K562 (cell line): ENCODE data around the gene SFTPA2. TPM values are rescaled to one million over a fixed set of nuclear protein-coding genes. Genes with fewer than 3 reads are reported as not detected.

Experiments used
- ATAC-seq: fragments of 200-7000 bp; cut with Tn5 transposase; 3 replicates; pipeline ENCODE4 v1.9.1; 2020; ENCODE audit warnings: moderate library complexity
- BruUV-seq: library from RNA; stranded (reverse); fragments of 400-500 nt; replicated peaks from 2 replicates; lab custom pipeline; 2021; lab: Mats Ljungman, UMichigan
- CTCF ChIA-PET: fragments of 300-600 bp; formaldehyde crosslinking; extraction: SDS; loops from one replicate; lab custom pipeline; 2021; ENCODE audit warnings: low intra/inter-chr PET ratio; lab: Yijun Ruan, JAX
- POLR2A ChIA-PET: fragments of 300-600, 350-650 bp; sonication (Branson Sonifier 250); formaldehyde crosslinking; extraction: SDS; loops from one replicate; lab custom pipeline; 2021; ENCODE audit warnings: antibody characterized with exemption, inconsistent platforms; lab: Yijun Ruan, JAX
- DNase-seq, 4 experiments: peaks; one replicate each; pipeline versions ENCODE4 v3.0.0 to v3.0.0-alpha.2; 2011 to 2018; ENCODE audit warnings: low spot score in 3 of 4, mixed read lengths in 3 of 4; ENCODE audit errors: extremely low read depth in 1 of 4
- FAIRE-seq: peaks from 2 replicates; lab custom pipeline; 2011; peaks lifted over from hg19 to GRCh38; lab: Jason Lieb, UNC
- H2AFZ ChIP-seq: 2 replicates; pipeline ENCODE4 v1.6.0; 2011; ENCODE audit warnings: low read depth, low read length, control low read depth, inconsistent platforms
- H3K27ac ChIP-seq: fragments of 200-600 bp; 3 replicates; pipeline ENCODE4 v1.8.0; 2011; ENCODE audit warnings: low read depth, mild to moderate bottlenecking, control low read depth, inconsistent platforms, low read length, moderate library complexity, mixed read lengths; ENCODE audit errors: extremely low read depth
- H3K27me3 ChIP-seq, 2 experiments: fragments of 300-600 bp in 1 of 2; 2 replicates in 1 of 2; 3 replicates in 1 of 2; pipeline versions ENCODE4 v1.6.0 to v1.8.0; 2011; ENCODE audit warnings: inconsistent platforms in 2 of 2, low read length in 2 of 2, mild to moderate bottlenecking in 1 of 2, mixed read lengths in 1 of 2, moderate library complexity in 1 of 2; ENCODE audit not compliant: control insufficient read depth in 2 of 2, insufficient read depth in 2 of 2
- H3K36me3 ChIP-seq: fragments of 300-600 bp; 3 replicates; pipeline ENCODE4 v1.8.0; 2011; ENCODE audit warnings: mild to moderate bottlenecking, low read length, inconsistent platforms; ENCODE audit not compliant: control insufficient read depth, insufficient read depth
- H3K4me1 ChIP-seq, 2 experiments: fragments of 200-600 bp in 1 of 2; replicated peaks in 1 of 2; 2 replicates in 1 of 2; 3 replicates in 1 of 2; pipeline versions ENCODE4 v1.5.1 to v1.8.0; 2011; ENCODE audit warnings: inconsistent platforms in 2 of 2, low read length in 2 of 2, mild to moderate bottlenecking in 1 of 2, mixed read lengths in 1 of 2, moderate library complexity in 1 of 2; ENCODE audit not compliant: control insufficient read depth in 2 of 2, insufficient read depth in 2 of 2
- H3K4me2 ChIP-seq: 2 replicates; pipeline ENCODE4 v1.6.1; 2011; ENCODE audit warnings: low read length, control low read depth, inconsistent platforms, mixed read lengths; ENCODE audit not compliant: insufficient read depth
- H3K4me3 ChIP-seq: fragments of 200-600 bp; sonication (generic), shearing (Covaris generic); 2 replicates; pipeline ENCODE4 v1.5.1; 2016; ENCODE audit warnings: control low read depth, inconsistent platforms
- H3K79me2 ChIP-seq: fragments of 200-600 bp; 3 replicates; pipeline ENCODE4 v1.8.0; 2011; ENCODE audit warnings: low read length, inconsistent platforms; ENCODE audit not compliant: control insufficient read depth, insufficient read depth
- H3K9ac ChIP-seq, 2 experiments: 2 replicates each; pipeline versions ENCODE4 v1.6.0 to v1.6.1; 2011; ENCODE audit warnings: low read depth in 2 of 2, low read length in 2 of 2, control low read depth in 1 of 2, inconsistent platforms in 1 of 2, mild to moderate bottlenecking in 1 of 2, mixed read lengths in 1 of 2; ENCODE audit not compliant: insufficient read depth in 1 of 2
- H3K9me1 ChIP-seq: one replicate; pipeline ENCODE4 v1.6.0; 2011; ENCODE audit warnings: inconsistent platforms, mild to moderate bottlenecking, low read length, moderate library complexity; ENCODE audit not compliant: control insufficient read depth, insufficient read depth
- H3K9me3 ChIP-seq: replicated peaks from 2 replicates; pipeline ENCODE4 v1.5.1; 2011; ENCODE audit warnings: low read depth, low read length, inconsistent platforms; ENCODE audit not compliant: control insufficient read depth, insufficient read depth
- H4K20me1 ChIP-seq: replicated peaks from 2 replicates; pipeline ENCODE4 v1.6.1; 2011; ENCODE audit warnings: low read length, inconsistent platforms, mixed read lengths; ENCODE audit not compliant: control insufficient read depth, insufficient read depth
- ASH1L ChIP-seq: fragments of 450-650 bp; IDR thresholded peaks from 2 replicates; pipeline ENCODE4 v1.6.1; 2018; ENCODE audit warnings: borderline replicate concordance, mild to moderate bottlenecking, low read depth; ENCODE audit not compliant: partially characterized antibody
- CBX1 ChIP-seq: sonication (generic); IDR thresholded peaks from 2 replicates; pipeline ENCODE4 v1.6.1; 2016; ENCODE audit warnings: antibody characterized with exemption, low read depth, mild to moderate bottlenecking
- ELF4 ChIP-seq: fragments of 450-650 bp; formaldehyde crosslinking; IDR thresholded peaks from 2 replicates; pipeline ENCODE4 v1.4.0; 2022; ENCODE audit warnings: missing genetic modification characterization
- HLTF ChIP-seq: fragments of 450-650 bp; IDR thresholded peaks from 2 replicates; pipeline ENCODE4 v1.6.1; 2016
- LARP7 ChIP-seq: fragments of 450-650 bp; IDR thresholded peaks from 2 replicates; pipeline ENCODE4 v1.6.1; 2016
- MTA2 ChIP-seq: fragments of 450-650 bp; IDR thresholded peaks from 2 replicates; pipeline ENCODE4 v1.6.1; 2016; ENCODE audit warnings: low read depth
- NR2C1 ChIP-seq, 2 experiments: fragments of 450-650 bp; IDR thresholded peaks; 2 replicates each; pipeline ENCODE4 v1.6.1; 2017; ENCODE audit warnings: mild to moderate bottlenecking in 2 of 2, antibody characterized with exemption in 1 of 2, inconsistent platforms in 1 of 2, missing compliant biosample characterization in 1 of 2, missing genetic modification characterization in 1 of 2
- POLR3G ChIP-seq: IDR thresholded peaks from 2 replicates; pipeline ENCODE4 v1.6.1; 2011; ENCODE audit not compliant: insufficient read length, insufficient replicate concordance; ENCODE audit errors: extremely low read depth
- SAFB ChIP-seq: fragments of 200-400 bp; formaldehyde crosslinking; IDR thresholded peaks from 2 replicates; pipeline ENCODE4 v1.6.1; 2017; ENCODE audit warnings: low read depth, low read length, borderline replicate concordance
- STAG1 ChIP-seq: sonication (generic); formaldehyde crosslinking; IDR thresholded peaks from 2 replicates; pipeline ENCODE4 v1.5.0; 2020; ENCODE audit warnings: missing genetic modification reagents, borderline replicate concordance
- TCF3 ChIP-seq: sonication (generic); formaldehyde crosslinking; IDR thresholded peaks from 2 replicates; pipeline ENCODE4 v1.4.0; 2020; ENCODE audit warnings: mild to moderate bottlenecking, missing genetic modification reagents
- TRIM28 ChIP-seq: fragments of 450-650 bp; IDR thresholded peaks from 2 replicates; pipeline ENCODE4 v1.6.1; 2017
- WHSC1 ChIP-seq: IDR thresholded peaks from one replicate; pipeline ENCODE4 v1.6.1; 2012; ENCODE audit warnings: low read length, control low read depth, inconsistent platforms
- ZKSCAN8 ChIP-seq: fragments of 200-800 bp; sonication (Bioruptor generic); IDR thresholded peaks from 2 replicates; pipeline ENCODE4 v1.6.1; 2016; ENCODE audit warnings: missing genetic modification characterization, missing compliant biosample characterization
- WGBS: fragments of 100-300 bp; shearing (Covaris generic); methylation state at CpG from one replicate; pipeline ENCODE4 v1.1.6; 2016; ENCODE audit warnings: low coverage, mixed read lengths; ENCODE audit not compliant: insufficient coverage; ENCODE audit errors: missing lambda C conversion rate; 5-methylcytosine and 5-hydroxymethylcytosine counted together
- in situ Hi-C: fragments of 300-500 bp; cut with MboI; formaldehyde crosslinking; loops from 4 replicates; pipeline ENCODE4 v1.15.0; 2018; ENCODE audit warnings: inconsistent platforms, mixed read lengths
- intact Hi-C: fragments of 100-400 bp; cut with micrococcal nuclease; formaldehyde crosslinking; loops from 2 replicates; pipeline ENCODE4 v1.14.2; 2022
- polyA plus RNA-seq, 8 experiments: library from polyadenylated mRNA; depleted of rRNA in 4 of 8; stranded (reverse) in 5 of 8; unstranded in 3 of 8; fragments of >200 nt; fragmentation: Nextera tagmentation in 2 of 8; fragmentation: Illumina TruSeq in 1 of 8; extraction: Ambion mirVana in 2 of 8; extraction: Trizol in 1 of 8; gene quantifications; 2 replicates each; pipeline versions ENCODE4 v1.2.1 to v1.2.3, GENCODE V29; 2011 to 2014; ENCODE audit warnings: inconsistent platforms in 1 of 8, missing spikeins in 1 of 8
- total RNA-seq, 7 experiments: library from RNA; depleted of rRNA in 6 of 7; stranded (reverse); fragments of >200 nt in 6 of 7; fragmentation: Illumina TruSeq in 2 of 7; extraction: Trizol in 2 of 7; gene quantifications; 2 replicates each; pipeline versions ENCODE4 v1.2.1 to v1.2.3, GENCODE V29; 2011 to 2021; ENCODE audit warnings: low replicate concordance in 1 of 7
- TF ChIP-seq, protein P1 (sequence below): fragments of 450-650 bp; IDR thresholded peaks from 2 replicates; pipeline ENCODE4 v1.6.1; 2016; ENCODE audit warnings: mild to moderate bottlenecking
- TF ChIP-seq, protein P2 (sequence below): IDR thresholded peaks from 2 replicates; pipeline ENCODE4 v1.6.1; 2016; ENCODE audit warnings: missing genetic modification characterization, missing compliant biosample characterization
- TF ChIP-seq, protein P3 (sequence below): fragments of 250-450 bp; sonication (Bioruptor Pico); IDR thresholded peaks from 2 replicates; pipeline ENCODE4 v1.9.0; 2021; ENCODE audit warnings: mild to moderate bottlenecking, inconsistent platforms

SFTPA2 gene
- total and polyA plus RNA-seq, 9 of the 15 experiments (the other 6 are each of a cell fraction or from before 2014, with no cell fraction given): 4.1 TPM; not detected in 8

DNA sequence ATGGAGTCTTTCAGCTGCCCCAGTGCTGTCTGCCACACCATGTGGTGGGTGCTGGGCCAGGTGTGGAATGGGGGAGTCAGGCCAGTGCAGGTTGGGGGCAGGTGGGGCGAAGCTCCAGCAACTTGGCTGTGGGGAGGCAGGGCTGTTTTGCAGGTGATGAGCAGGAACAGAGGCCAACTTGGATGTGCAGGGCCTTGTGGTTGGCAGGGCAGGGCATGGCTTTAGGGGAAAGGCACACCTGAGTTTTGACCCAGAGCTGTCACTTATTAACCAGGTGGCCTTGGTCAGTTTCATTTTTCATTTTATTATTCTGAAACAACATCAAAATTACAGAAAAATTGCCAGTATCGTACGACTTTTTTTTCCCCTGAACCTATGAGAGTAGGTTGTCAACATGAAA, 1.1 kb upstream of the SFTPA2 start:
- H3K4me2 ChIP-seq: no peak overlapping the region
- in situ Hi-C loops: loop anchor here (10.0 kb wide), 1 partner anchor 374 kb away; no protein-coding TSS in a partner anchor
- no peak overlapping the region for H3K27ac ChIP-seq
- peaks cover 0 to 5% of the 10 kb centered on the region in 2 experiments; a peak in 1 of 5 replicates for H3K4me1 ChIP-seq
- 1% methylated on average over 3 of the region's 3 CpGs for WGBS
- CTCF ChIA-PET: interaction anchor here (1.3 to 1.7 kb wide), 2 partner anchors 9 to 368 kb away, joined by 4 to 12 read pairs; no protein-coding TSS in a partner anchor
- ATAC-seq (no peak), FAIRE-seq (no peak), DNase-seq (no peak)
- POLR2A ChIA-PET: no interaction called here
- H3K9me1 ChIP-seq: no peaks in the 10 kb centered on the region
- H3K79me2 ChIP-seq: no peaks in the 10 kb centered on the region
- H2AFZ ChIP-seq: no peak overlapping the region
- H3K9me3 ChIP-seq: no peaks in the 10 kb centered on the region
- H3K27me3 ChIP-seq: peaks cover 4 to 33% of the 10 kb centered on the region in 2 experiments; a peak in 2 of 5 replicates
- no TSS peak for BruUV-seq
- intact Hi-C loops: loop anchor here (5.0 kb wide), 1 partner anchor 486 kb away; no protein-coding TSS in a partner anchor
- H3K4me3 ChIP-seq: no peak overlapping the region
- H3K36me3 ChIP-seq: no peaks in the 10 kb centered on the region
- peaks cover 4% of the 10 kb centered on the region; the same call in 1 of the 2 replicates for H4K20me1 ChIP-seq
- H3K9ac ChIP-seq: no peak overlapping the region
- TF ChIP-seq, protein P1, sequence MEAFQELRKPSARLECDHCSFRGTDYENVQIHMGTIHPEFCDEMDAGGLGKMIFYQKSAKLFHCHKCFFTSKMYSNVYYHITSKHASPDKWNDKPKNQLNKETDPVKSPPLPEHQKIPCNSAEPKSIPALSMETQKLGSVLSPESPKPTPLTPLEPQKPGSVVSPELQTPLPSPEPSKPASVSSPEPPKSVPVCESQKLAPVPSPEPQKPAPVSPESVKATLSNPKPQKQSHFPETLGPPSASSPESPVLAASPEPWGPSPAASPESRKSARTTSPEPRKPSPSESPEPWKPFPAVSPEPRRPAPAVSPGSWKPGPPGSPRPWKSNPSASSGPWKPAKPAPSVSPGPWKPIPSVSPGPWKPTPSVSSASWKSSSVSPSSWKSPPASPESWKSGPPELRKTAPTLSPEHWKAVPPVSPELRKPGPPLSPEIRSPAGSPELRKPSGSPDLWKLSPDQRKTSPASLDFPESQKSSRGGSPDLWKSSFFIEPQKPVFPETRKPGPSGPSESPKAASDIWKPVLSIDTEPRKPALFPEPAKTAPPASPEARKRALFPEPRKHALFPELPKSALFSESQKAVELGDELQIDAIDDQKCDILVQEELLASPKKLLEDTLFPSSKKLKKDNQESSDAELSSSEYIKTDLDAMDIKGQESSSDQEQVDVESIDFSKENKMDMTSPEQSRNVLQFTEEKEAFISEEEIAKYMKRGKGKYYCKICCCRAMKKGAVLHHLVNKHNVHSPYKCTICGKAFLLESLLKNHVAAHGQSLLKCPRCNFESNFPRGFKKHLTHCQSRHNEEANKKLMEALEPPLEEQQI: no peak
- TF ChIP-seq TCF3 (CRISPR knock-in tag) (no peak), ASH1L (no peak), LARP7 (no peak), SAFB (no peak), ZKSCAN8 (no peak), POLR3G (no peak), NR2C1 (IDR thresholded peaks at IDR 0.05) (no peak), NR2C1 (tag; IDR thresholded peaks at IDR 0.05) (no peak), ELF4 (CRISPR knock-in tag) (no peak), STAG1 (CRISPR knock-in tag) (no peak), CBX1 (no peak), TRIM28 (no peak), MTA2 (no peak), WHSC1 (no peak), HLTF (no peak)
- TF ChIP-seq, protein P2, sequence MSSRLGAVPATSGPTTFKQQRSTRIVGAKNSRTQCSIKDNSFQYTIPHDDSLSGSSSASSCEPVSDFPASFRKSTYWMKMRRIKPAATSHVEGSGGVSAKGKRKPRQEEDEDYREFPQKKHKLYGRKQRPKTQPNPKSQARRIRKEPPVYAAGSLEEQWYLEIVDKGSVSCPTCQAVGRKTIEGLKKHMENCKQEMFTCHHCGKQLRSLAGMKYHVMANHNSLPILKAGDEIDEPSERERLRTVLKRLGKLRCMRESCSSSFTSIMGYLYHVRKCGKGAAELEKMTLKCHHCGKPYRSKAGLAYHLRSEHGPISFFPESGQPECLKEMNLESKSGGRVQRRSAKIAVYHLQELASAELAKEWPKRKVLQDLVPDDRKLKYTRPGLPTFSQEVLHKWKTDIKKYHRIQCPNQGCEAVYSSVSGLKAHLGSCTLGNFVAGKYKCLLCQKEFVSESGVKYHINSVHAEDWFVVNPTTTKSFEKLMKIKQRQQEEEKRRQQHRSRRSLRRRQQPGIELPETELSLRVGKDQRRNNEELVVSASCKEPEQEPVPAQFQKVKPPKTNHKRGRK: no peak
- TF ChIP-seq, protein P3, sequence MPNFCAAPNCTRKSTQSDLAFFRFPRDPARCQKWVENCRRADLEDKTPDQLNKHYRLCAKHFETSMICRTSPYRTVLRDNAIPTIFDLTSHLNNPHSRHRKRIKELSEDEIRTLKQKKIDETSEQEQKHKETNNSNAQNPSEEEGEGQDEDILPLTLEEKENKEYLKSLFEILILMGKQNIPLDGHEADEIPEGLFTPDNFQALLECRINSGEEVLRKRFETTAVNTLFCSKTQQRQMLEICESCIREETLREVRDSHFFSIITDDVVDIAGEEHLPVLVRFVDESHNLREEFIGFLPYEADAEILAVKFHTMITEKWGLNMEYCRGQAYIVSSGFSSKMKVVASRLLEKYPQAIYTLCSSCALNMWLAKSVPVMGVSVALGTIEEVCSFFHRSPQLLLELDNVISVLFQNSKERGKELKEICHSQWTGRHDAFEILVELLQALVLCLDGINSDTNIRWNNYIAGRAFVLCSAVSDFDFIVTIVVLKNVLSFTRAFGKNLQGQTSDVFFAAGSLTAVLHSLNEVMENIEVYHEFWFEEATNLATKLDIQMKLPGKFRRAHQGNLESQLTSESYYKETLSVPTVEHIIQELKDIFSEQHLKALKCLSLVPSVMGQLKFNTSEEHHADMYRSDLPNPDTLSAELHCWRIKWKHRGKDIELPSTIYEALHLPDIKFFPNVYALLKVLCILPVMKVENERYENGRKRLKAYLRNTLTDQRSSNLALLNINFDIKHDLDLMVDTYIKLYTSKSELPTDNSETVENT (CRISPR knock-in tag): no peak
